IPS DF 6.9 (cell line): ENCODE measurements around the gene DGKE.

ENCODE experiments used
- DNase-seq: peaks from one replicate; pipeline ENCODE4 v3.0.0-alpha.2; 2013; ENCODE audit warnings: low read depth, low spot score
- H3K27ac ChIP-seq: one replicate; pipeline ENCODE4 v1.5.1; 2013; ENCODE audit warnings: low read length, control low read depth
- H3K27me3 ChIP-seq: 2 replicates; pipeline ENCODE4 v1.6.1; 2013; ENCODE audit warnings: mild to moderate bottlenecking, low read length; ENCODE audit not compliant: control insufficient read depth, insufficient read depth
- H3K36me3 ChIP-seq: 2 replicates; pipeline ENCODE4 v1.6.1; 2013; ENCODE audit warnings: low read length; ENCODE audit not compliant: control insufficient read depth, insufficient read depth
- H3K4me1 ChIP-seq: 2 replicates; pipeline ENCODE4 v1.6.1; 2013; ENCODE audit warnings: low read length; ENCODE audit not compliant: control insufficient read depth, insufficient read depth
- H3K4me3 ChIP-seq: 2 replicates; pipeline ENCODE4 v1.5.1; 2013; ENCODE audit warnings: mild to moderate bottlenecking, low read length
- H3K9me3 ChIP-seq: 2 replicates; pipeline ENCODE4 v1.6.1; 2013; ENCODE audit warnings: low read length, inconsistent platforms; ENCODE audit not compliant: control insufficient read depth, insufficient read depth
- WGBS: extraction: QIAGEN DNeasy Blood & Tissue Kit; methylation state at CpG from one replicate; pipeline ENCODE4 v1.1.7; 2013; ENCODE audit warnings: mixed read lengths, missing lambda C conversion rate; ENCODE audit not compliant: insufficient read length, insufficient coverage; 5-methylcytosine and 5-hydroxymethylcytosine counted together

The DGKE gene

GRCh38 chr17:56887105-56887504, 53.2 kb downstream of the DGKE start:
- Histone ChIP-seq H3K4me3 (no peak overlapping the region), H3K27me3 (no peaks in the 10 kb centered on the region), H3K9me3 (0 out of 2 replicates have a peak, but pooled peaks cover 2% of the 10 kb centered on the region), H3K4me1 (no peaks in the 10 kb centered on the region), H3K36me3 (no peaks in the 10 kb centered on the region), H3K27ac (no peak overlapping the region)
- no CpG with 5 or more reads among the region's 5 CpGs for WGBS
- no peak for DNase-seq

GRCh38 chr17:56887552-56888467, 53.9 kb downstream of the DGKE start:
- Histone ChIP-seq H3K4me1 (no peaks in the 10 kb centered on the region), H3K9me3 (0 out of 2 replicates have a peak, but pooled peaks cover 2% of the 10 kb centered on the region), H3K36me3 (no peaks in the 10 kb centered on the region), H3K27me3 (no peaks in the 10 kb centered on the region), H3K4me3 (no peak overlapping the region), H3K27ac (no peak overlapping the region)
- WGBS, result no CpG with 5 or more reads among the region's 9 CpGs
- no peak for DNase-seq

DNA sequence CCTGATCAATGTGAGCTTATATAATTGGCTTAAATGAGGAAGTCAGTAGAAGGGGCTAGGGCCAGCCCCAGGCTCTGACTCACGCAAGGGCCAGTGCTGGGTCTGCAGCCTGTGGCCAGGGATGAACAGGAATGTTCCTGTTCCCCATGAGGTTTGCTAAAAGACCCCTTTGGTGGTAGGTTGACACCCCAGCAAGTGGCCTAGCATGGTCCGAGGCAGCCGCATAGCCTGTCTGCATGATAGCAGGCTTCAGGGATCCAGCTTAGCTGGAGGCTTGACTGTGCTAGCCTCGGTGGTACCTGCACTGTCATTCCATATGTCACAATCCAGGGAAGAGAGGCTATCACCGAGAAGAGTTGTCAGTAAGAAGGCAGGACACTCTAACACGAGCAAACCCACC, 56.4 kb downstream of the DGKE start:
- no CpG with 5 or more reads among the region's 6 CpGs for WGBS
- Histone ChIP-seq H3K36me3 (peaks cover 6% of the 10 kb centered on the region; the same call in 1 of the 2 replicates), H3K9me3 (0 out of 2 replicates have a peak, but pooled peaks cover 2% of the 10 kb centered on the region), H3K27me3 (no peaks in the 10 kb centered on the region), H3K4me3 (no peak overlapping the region), H3K4me1 (no peaks in the 10 kb centered on the region), H3K27ac (no peak overlapping the region)
- DNase-seq, result no peak

GRCh38 chr17:56890906-56891674, 57.1 kb downstream of the DGKE start:
- peaks cover 6% of the 10 kb centered on the region; the same call in 1 of the 2 replicates for H3K36me3 ChIP-seq
- DNase-seq, result no peak
- WGBS, result no CpG with 5 or more reads among the region's 7 CpGs
- no peak overlapping the region for H3K27ac ChIP-seq
- no peaks in the 10 kb centered on the region for H3K4me1 ChIP-seq
- 0 out of 2 replicates have a peak, but pooled peaks cover 2% of the 10 kb centered on the region for H3K9me3 ChIP-seq
- H3K4me3 ChIP-seq, result no peak overlapping the region
- H3K27me3 ChIP-seq, result no peaks in the 10 kb centered on the region

DNA sequence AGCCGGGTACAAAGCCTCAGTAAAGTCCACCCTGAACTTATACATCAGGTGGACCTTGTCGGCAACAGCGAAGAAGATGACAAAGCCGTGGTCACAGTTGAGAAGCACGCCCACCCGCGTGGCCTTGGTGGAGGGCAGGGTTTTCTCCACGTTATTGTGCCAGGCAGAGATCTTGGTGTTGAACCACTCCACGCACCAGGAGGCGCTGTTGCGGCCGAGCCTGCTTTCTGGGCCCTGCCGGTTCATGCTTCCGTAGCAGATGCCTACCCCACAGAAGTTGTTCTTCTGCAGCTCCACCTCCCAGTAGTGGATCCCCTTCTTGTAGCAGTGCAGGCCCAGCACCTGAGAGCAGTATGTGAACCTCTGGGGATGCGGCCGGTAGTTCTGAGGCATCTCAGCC, 57.8 kb downstream of the DGKE start:
- WGBS, result no CpG with 5 or more reads among the region's 16 CpGs
- Histone ChIP-seq H3K27ac (no peak overlapping the region), H3K27me3 (no peaks in the 10 kb centered on the region), H3K36me3 (peaks cover 6% of the 10 kb centered on the region; the same call in 1 of the 2 replicates), H3K4me1 (no peaks in the 10 kb centered on the region), H3K4me3 (no peak overlapping the region), H3K9me3 (0 out of 2 replicates have a peak, but pooled peaks cover 2% of the 10 kb centered on the region)
- DNase-seq, result no peak

GRCh38 chr17:56892333-56892732, 58.4 kb downstream of the DGKE start:
- WGBS, result no CpG with 5 or more reads among the region's 1 CpG
- H3K4me1 ChIP-seq, result no peaks in the 10 kb centered on the region; the same call in 1 of the 2 replicates
- H3K36me3 ChIP-seq, result peaks cover 6% of the 10 kb centered on the region; the same call in 1 of the 2 replicates

GRCh38 chr17:56893503-56893902, 59.6 kb downstream of the DGKE start:
- Histone ChIP-seq H3K27ac (no peak overlapping the region), H3K36me3 (peaks cover 6% of the 10 kb centered on the region; the same call in 1 of the 2 replicates)

More at GRCh38 chr17:56892333-56892732, 58.4 kb downstream of the DGKE start:
- Histone ChIP-seq H3K4me3 (no peak overlapping the region), H3K9me3 (0 out of 2 replicates have a peak, but pooled peaks cover 2% of the 10 kb centered on the region), H3K27ac (no peak overlapping the region), H3K27me3 (no peaks in the 10 kb centered on the region)
- no peak for DNase-seq

GRCh38 chr17:56894859-56895455, 61.0 kb downstream of the DGKE start:
- no peak overlapping the region for H3K27ac ChIP-seq
- DNase-seq, result no peak
- H3K4me1 ChIP-seq, result no peaks in the 10 kb centered on the region; the same call in 1 of the 2 replicates
- peaks cover 10% of the 10 kb centered on the region; the same call in 1 of the 2 replicates for H3K36me3 ChIP-seq
- H3K9me3 ChIP-seq, result no peaks in the 10 kb centered on the region
- H3K27me3 ChIP-seq, result no peaks in the 10 kb centered on the region
- no CpG with 5 or more reads among the region's 20 CpGs for WGBS
- no peak overlapping the region for H3K4me3 ChIP-seq

More at GRCh38 chr17:56893503-56893902, 59.6 kb downstream of the DGKE start:
- no peaks in the 10 kb centered on the region for H3K9me3 ChIP-seq
- no peak overlapping the region for H3K4me3 ChIP-seq
- no peaks in the 10 kb centered on the region for H3K27me3 ChIP-seq
- WGBS, result no CpG with 5 or more reads among the region's 7 CpGs
- DNase-seq, result no peak
- no peaks in the 10 kb centered on the region; the same call in 1 of the 2 replicates for H3K4me1 ChIP-seq

DNA sequence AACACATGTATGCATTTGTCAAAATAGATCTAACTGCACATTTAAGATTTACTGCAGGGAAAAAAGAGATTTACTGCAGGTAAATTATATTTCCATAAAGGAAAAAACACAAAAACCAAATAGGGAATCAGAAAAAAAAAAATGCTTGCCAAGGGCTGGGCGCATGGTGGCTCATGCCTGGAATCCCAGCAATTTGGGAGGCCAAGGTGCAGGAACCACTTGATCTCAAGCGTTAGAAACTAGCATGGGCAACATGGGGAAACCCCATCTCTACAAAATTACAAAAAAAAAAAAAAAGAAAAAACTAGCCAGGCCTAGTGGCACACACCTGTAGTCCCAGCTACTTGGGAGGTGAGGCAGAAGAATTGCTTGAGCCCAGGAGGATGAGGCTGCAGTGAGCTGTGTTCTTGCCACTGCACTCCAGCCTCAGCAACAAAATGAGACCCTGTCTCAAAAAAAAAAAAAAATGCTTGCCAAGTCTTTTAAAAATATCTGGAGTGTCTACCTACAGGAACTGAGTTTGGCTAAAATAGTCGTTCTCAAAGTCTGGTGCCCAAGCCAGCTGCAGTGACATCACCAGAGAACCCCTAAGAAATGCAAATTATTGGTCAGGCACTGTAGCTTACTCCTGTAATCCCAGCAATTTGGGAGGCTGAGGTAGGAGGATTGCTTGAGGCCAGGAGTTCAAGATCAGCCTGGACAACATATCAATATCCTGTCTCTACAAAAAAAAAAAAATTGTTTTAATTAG, 62.4 kb downstream of the DGKE start:
- H3K27me3 ChIP-seq, result no peaks in the 10 kb centered on the region
- no peak overlapping the region for H3K27ac ChIP-seq
- H3K4me1 ChIP-seq, result no peaks in the 10 kb centered on the region; the same call in 1 of the 2 replicates
- H3K36me3 ChIP-seq, result peaks cover 10% of the 10 kb centered on the region; the same call in 1 of the 2 replicates
- no CpG with 5 or more reads among the region's 3 CpGs for WGBS
- DNase-seq, result no peak
- no peaks in the 10 kb centered on the region for H3K9me3 ChIP-seq
- H3K4me3 ChIP-seq, result no peak overlapping the region
